Erythroblast (primary cell): Measurements from ENCODE around the gene SERPINA12.

Experiments
- GATA1 ChIP-seq: IDR thresholded peaks from 2 replicates; pipeline ENCODE4 v1.6.1; 2011; ENCODE audit warnings: low read depth, mild to moderate bottlenecking, control low read depth, low read length, moderate library complexity
- POLR2A ChIP-seq: IDR thresholded peaks from 2 replicates; pipeline ENCODE4 v1.6.1; 2011; ENCODE audit warnings: mild to moderate bottlenecking, low read length

DNA sequence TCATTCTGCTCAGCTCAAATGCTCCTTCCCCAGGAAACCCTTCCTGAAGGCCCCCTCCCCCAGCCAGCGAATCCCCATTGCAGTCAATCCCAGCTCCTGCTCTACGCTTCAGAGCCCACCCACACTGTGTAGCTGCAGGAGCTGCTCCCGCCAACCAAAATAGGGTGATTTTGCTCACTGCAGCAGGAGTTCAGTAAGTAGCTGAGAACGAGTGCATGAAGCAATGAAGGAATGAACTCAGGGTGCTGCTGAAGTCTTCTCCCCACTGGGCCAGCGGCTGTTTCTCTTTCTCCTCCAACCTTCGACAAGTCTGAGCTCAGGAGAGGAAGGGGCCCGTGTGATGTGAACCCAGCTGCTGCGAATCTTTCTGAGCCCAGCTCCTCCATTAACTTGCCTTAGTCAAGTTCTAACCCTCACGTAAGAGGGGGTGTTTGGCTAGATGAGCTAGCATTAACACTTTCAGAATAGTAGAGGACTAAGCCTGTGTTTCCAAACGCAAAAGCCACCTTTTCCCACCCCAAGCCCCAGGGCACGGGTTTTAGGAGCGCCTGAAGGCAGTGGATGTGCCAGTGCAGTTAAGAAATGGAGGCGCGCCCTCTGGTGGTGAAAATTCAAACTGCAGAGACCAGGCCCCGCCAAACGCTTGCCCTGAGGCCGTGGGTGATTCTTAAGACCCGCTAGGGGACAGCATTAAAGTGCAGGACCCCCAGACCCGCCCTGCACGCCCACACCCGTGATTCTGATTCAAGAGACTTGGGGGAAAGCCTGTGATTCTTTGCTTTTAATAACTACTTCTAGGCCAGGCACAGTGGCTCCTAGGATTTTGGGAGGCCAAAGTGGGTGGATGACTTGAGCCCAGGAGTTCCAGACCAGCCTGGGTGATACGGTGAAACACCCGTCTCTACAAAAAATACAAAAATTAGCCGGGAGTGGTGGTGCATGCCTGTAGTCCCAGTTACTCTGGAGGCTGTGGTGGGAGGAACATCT lies 40.0 kb upstream of the SERPINA12 start:
- TF ChIP-seq POLR2A (no peak), GATA1 (no peak)
